ENCODE measurements around the gene ITGAD.

ITGAD gene

DNA sequence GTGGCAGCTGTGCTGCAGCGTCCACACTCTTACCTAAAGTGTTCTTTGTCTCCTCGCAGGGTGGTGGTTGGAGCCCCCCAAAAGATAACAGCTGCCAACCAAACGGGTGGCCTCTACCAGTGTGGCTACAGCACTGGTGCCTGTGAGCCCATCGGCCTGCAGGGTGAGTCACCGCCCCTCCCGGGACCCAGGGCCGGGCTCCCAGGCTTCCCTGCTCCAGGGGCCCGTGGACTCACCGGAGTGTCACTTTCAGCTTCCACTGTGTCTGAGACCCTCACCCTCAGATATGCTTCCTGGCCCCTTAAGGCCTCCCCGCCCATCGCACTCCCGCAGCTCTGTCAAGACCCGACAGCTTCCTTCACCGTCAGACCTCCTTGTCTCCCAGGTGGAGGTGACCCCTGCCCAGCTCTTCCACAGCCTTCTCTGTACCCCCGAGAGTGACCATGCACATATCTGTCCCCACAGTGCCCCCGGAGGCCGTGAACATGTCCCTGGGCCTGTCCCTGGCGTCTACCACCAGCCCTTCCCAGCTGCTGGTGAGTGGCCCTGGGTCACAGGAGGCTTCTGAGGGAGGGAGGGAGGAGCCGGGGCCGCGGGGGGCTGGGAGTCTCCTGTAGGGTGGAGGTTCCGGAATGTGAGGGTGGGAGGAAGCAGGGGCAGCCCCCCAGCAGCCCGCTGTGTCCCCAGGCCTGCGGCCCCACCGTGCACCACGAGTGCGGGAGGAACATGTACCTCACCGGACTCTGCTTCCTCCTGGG lies 36.4 kb upstream of the ITGAD start:
- Histone ChIP-seq H3K27ac (ENCODE audit: low read length) (no peak overlapping the region), H3K4me3 (ENCODE audit: low read length) (no peak overlapping the region), H3K36me3 (ENCODE audit: insufficient read depth, low read depth, low read length) (no peaks in the 10 kb centered on the region), H3K4me1 (ENCODE audit: insufficient read depth, low read length) (no peaks in the 10 kb centered on the region), H3K9me3 (ENCODE audit: insufficient read depth, low read depth, low read length) (no peaks in the 10 kb centered on the region), H3K27me3 (ENCODE audit: insufficient read depth, low read length) (no peaks in the 10 kb centered on the region), H3K9ac (ENCODE audit: low read depth, low read length) (no peak overlapping the region)

GRCh38 chr16:31357324-31358109 lies 35.6 kb upstream of the ITGAD start:
- Histone ChIP-seq H3K27me3 (ENCODE audit: insufficient read depth, low read length) (no peaks in the 10 kb centered on the region), H3K4me1 (ENCODE audit: insufficient read depth, low read length) (no peaks in the 10 kb centered on the region), H3K9ac (ENCODE audit: low read depth, low read length) (no peak overlapping the region), H3K4me3 (ENCODE audit: low read length) (no peak overlapping the region), H3K36me3 (ENCODE audit: insufficient read depth, low read depth, low read length) (no peaks in the 10 kb centered on the region), H3K27ac (ENCODE audit: low read length) (no peak overlapping the region), H3K9me3 (ENCODE audit: insufficient read depth, low read depth, low read length) (no peaks in the 10 kb centered on the region)

GRCh38 chr16:31360251-31360650 lies 32.9 kb upstream of the ITGAD start:
- H3K4me1 ChIP-seq (ENCODE audit: insufficient read depth, low read length), result no peaks in the 10 kb centered on the region
- H3K9me3 ChIP-seq (ENCODE audit: insufficient read depth, low read depth, low read length), result no peaks in the 10 kb centered on the region
- H3K4me3 ChIP-seq (ENCODE audit: low read length), result no peak overlapping the region
- no peaks in the 10 kb centered on the region for H3K36me3 ChIP-seq (ENCODE audit: insufficient read depth, low read depth, low read length)
- no peak overlapping the region for H3K9ac ChIP-seq (ENCODE audit: low read depth, low read length)
- H3K27me3 ChIP-seq (ENCODE audit: insufficient read depth, low read length), result no peaks in the 10 kb centered on the region
- no peak overlapping the region for H3K27ac ChIP-seq (ENCODE audit: low read length)

DNA sequence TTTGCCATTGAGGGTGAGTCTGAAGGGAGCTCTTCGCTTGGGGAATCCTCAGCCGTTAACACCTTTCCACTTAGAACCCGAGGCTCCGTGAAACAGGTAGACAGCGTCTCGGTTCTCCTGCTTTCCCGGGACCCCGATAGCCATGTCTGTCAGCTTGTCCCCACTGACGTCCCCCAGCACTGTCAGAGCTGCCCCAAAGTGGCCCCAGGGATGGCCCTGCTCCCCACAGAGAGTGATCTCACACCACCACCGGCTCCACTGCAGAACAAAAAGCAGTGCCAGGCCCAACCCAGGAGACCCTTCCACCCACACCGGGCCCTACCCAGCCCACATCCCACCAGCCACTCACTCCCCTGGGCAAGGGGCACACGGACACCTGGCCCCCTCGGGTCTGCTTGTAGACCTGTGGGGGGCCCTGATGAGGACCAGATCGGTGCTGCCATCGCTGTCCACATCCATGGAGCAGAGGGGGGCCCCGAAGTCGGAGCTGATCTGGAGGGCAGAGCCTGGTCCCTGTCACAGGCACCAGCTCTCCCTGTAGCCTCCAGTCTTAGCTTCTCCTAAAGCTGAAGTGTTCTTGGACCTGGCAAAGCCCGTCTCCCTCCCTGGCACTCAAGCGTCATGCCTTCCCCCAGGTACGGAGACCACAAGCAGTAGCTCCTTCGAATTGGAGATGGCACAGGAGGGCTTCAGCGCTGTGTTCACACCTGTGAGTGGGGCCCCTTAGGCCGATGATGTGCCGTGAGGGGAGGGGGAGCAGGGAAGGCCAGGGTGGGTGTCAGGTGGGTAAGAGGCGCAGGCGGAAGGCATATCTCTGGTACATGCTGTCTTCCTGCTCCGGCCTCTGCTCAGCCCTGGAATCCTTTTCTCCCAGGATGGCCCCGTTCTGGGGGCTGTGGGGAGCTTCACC lies 31.7 kb upstream of the ITGAD start:
- no peak overlapping the region for H3K4me3 ChIP-seq (ENCODE audit: low read length)
- H3K4me1 ChIP-seq (ENCODE audit: insufficient read depth, low read length), result no peaks in the 10 kb centered on the region
- no peaks in the 10 kb centered on the region for H3K27me3 ChIP-seq (ENCODE audit: insufficient read depth, low read length)
- H3K9me3 ChIP-seq (ENCODE audit: insufficient read depth, low read depth, low read length), result no peaks in the 10 kb centered on the region
- no peak overlapping the region for H3K27ac ChIP-seq (ENCODE audit: low read length)
- H3K36me3 ChIP-seq (ENCODE audit: insufficient read depth, low read depth, low read length), result no peaks in the 10 kb centered on the region
- no peak overlapping the region for H3K9ac ChIP-seq (ENCODE audit: low read depth, low read length)

GRCh38 chr16:31362476-31363405 lies 30.4 kb upstream of the ITGAD start:
- Histone ChIP-seq H3K9me3 (ENCODE audit: insufficient read depth, low read depth, low read length) (no peaks in the 10 kb centered on the region), H3K36me3 (ENCODE audit: insufficient read depth, low read depth, low read length) (no peaks in the 10 kb centered on the region), H3K27me3 (ENCODE audit: insufficient read depth, low read length) (no peaks in the 10 kb centered on the region), H3K27ac (ENCODE audit: low read length) (no peak overlapping the region), H3K4me3 (ENCODE audit: low read length) (no peak overlapping the region), H3K9ac (ENCODE audit: low read depth, low read length) (no peak overlapping the region), H3K4me1 (ENCODE audit: insufficient read depth, low read length) (no peaks in the 10 kb centered on the region)

DNA sequence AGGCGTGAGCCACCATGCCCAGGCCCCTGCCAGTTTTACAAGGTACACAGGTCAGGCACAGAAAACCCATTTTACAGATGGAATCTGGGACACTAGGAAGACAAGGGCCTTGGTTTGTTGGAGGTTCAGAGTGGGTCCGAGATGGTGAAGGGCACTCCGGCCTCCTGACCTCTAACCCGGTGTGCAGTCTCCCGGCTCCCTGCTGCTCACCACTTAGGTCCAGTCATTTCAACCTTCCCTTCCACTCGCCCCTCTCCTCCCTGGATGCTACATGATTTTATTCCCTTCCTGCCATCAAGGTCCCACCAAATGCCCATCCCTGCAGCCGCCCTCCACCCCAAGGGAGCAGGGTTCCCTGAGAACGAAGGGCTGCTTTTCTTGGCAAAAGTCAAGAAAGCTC lies 29.4 kb upstream of the ITGAD start:
- no peaks in the 10 kb centered on the region for H3K36me3 ChIP-seq (ENCODE audit: insufficient read depth, low read depth, low read length)
- H3K27me3 ChIP-seq (ENCODE audit: insufficient read depth, low read length), result no peaks in the 10 kb centered on the region
- no peaks in the 10 kb centered on the region for H3K9me3 ChIP-seq (ENCODE audit: insufficient read depth, low read depth, low read length)
- H3K4me1 ChIP-seq (ENCODE audit: insufficient read depth, low read length), result no peaks in the 10 kb centered on the region
- H3K27ac ChIP-seq (ENCODE audit: low read length), result no peak overlapping the region
- no peak overlapping the region for H3K4me3 ChIP-seq (ENCODE audit: low read length)
- H3K9ac ChIP-seq (ENCODE audit: low read depth, low read length), result no peak overlapping the region

DNA sequence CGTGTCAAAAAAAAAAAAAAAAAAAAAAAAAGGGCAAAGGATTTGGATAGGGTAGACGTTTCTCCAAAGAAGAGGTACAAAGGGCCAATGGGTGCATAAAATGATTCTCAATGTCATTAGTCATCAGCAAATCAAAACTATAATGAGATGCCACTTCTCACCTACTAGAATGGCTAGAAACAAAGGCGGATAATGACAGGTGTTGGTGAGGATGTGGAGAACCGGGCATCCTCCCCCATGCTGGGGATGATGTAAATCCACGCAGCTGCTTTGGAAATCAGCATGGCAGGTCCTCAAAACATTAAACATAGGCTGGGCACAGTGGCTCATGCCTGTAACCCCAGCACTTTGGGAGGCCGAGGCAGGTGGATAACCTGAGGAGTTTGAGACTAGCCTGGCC lies 28.7 kb upstream of the ITGAD start:
- no peaks in the 10 kb centered on the region for H3K36me3 ChIP-seq (ENCODE audit: insufficient read depth, low read depth, low read length)
- no peaks in the 10 kb centered on the region for H3K9me3 ChIP-seq (ENCODE audit: insufficient read depth, low read depth, low read length)
- H3K27ac ChIP-seq (ENCODE audit: low read length), result no peak overlapping the region
- no peaks in the 10 kb centered on the region for H3K4me1 ChIP-seq (ENCODE audit: insufficient read depth, low read length)
- H3K9ac ChIP-seq (ENCODE audit: low read depth, low read length), result no peak overlapping the region
- H3K27me3 ChIP-seq (ENCODE audit: insufficient read depth, low read length), result no peaks in the 10 kb centered on the region
- H3K4me3 ChIP-seq (ENCODE audit: low read length), result no peak overlapping the region

DNA sequence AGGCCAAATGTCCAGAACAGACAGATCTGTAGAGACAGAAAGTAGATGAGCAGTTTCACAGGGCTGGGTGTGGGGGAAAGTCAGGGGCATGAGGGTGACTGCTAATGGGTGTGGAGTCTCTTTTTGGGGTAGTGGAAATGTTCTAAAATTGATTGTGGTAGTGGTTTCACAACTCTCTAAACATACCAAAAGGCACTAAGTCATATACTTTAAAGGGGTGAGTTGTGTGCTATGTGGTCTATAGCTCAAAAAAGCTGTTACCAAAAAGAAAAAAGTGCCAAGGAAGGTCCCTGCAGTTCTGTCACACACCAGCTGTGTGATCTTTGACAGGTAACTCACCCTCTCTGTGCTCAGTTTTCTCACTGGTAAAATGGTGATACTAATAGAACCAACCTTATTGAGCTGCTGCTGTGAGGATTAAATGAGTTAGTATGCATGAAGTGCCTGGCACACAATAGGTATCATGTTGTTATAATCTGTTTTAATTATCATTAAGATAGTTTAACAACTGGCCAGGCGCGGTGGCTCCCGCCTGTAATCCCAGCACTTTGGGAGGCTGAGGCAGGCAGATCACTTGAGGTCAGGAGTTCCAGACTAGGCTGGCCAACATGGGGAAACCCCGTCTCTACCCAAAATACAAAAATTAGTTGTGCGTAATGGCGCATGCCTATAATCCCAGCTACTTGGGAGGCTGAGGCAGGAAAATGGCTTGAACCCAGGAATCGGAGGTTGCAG lies 27.8 kb upstream of the ITGAD start:
- Histone ChIP-seq H3K36me3 (ENCODE audit: insufficient read depth, low read depth, low read length) (no peaks in the 10 kb centered on the region), H3K9ac (ENCODE audit: low read depth, low read length) (no peak overlapping the region), H3K9me3 (ENCODE audit: insufficient read depth, low read depth, low read length) (no peaks in the 10 kb centered on the region), H3K4me3 (ENCODE audit: low read length) (no peak overlapping the region), H3K27ac (ENCODE audit: low read length) (no peak overlapping the region), H3K27me3 (ENCODE audit: insufficient read depth, low read length) (no peaks in the 10 kb centered on the region), H3K4me1 (ENCODE audit: insufficient read depth, low read length) (no peaks in the 10 kb centered on the region)

- Histone ChIP-seq H3K4me3 (ENCODE audit: low read length) (no peak overlapping the region), H3K27ac (ENCODE audit: low read length) (no peak overlapping the region), H3K36me3 (ENCODE audit: insufficient read depth, low read depth, low read length) (no peaks in the 10 kb centered on the region), H3K9me3 (ENCODE audit: insufficient read depth, low read depth, low read length) (no peaks in the 10 kb centered on the region), H3K27me3 (ENCODE audit: insufficient read depth, low read length) (no peaks in the 10 kb centered on the region), H3K4me1 (ENCODE audit: insufficient read depth, low read length) (no peaks in the 10 kb centered on the region), H3K9ac (ENCODE audit: low read depth, low read length) (no peak overlapping the region)
Measured at GRCh38 chr16:31367853-31368252, 25.3 kb upstream of the ITGAD start.

DNA sequence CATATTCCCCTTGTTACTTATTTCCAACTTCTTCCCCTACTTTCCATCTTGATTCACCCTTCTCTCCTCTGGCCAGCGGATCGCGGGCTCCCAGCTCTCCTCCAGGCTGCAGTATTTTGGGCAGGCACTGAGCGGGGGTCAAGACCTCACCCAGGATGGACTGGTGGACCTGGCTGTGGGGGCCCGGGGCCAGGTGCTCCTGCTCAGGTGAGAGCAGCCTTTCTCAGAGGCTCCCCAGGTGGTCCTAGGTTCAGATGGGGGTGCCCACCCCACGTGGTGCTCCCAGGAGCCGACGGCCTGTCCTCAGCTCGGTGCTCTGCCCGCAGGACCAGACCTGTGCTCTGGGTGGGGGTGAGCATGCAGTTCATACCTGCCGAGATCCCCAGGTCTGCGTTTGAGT lies 22.1 kb upstream of the ITGAD start:
- Histone ChIP-seq H3K4me3 (ENCODE audit: low read length) (no peak overlapping the region), H3K36me3 (ENCODE audit: insufficient read depth, low read depth, low read length) (no peaks in the 10 kb centered on the region), H3K27me3 (ENCODE audit: insufficient read depth, low read length) (no peaks in the 10 kb centered on the region), H3K9me3 (ENCODE audit: insufficient read depth, low read depth, low read length) (no peaks in the 10 kb centered on the region), H3K27ac (ENCODE audit: low read length) (no peak overlapping the region), H3K4me1 (ENCODE audit: insufficient read depth, low read length) (no peaks in the 10 kb centered on the region), H3K9ac (ENCODE audit: low read depth, low read length) (no peak overlapping the region)

All from iPS-20b (cell line).